HCT116 (cell line): Measurements from ENCODE around the gene USP16. TPM values are rescaled to one million over a fixed set of nuclear protein-coding genes. Genes with fewer than 3 reads are reported as not detected.

Source experiments
- CBX3 ChIP-seq: IDR thresholded peaks from 2 replicates; pipeline ENCODE4 v1.6.1; 2012; ENCODE audit warnings: low read depth
- EGR1 ChIP-seq: IDR thresholded peaks from 2 replicates; pipeline ENCODE4 v1.6.1; 2012; ENCODE audit warnings: low read depth
- EZH2 ChIP-seq: fragments of 200-600 bp; sonication (generic); IDR thresholded peaks from 2 replicates; pipeline ENCODE4 v1.6.1; 2017; ENCODE audit warnings: antibody characterized with exemption, mixed run types
- EZH2phosphoT487 ChIP-seq: fragments of 200-600 bp; IDR thresholded peaks from 2 replicates; pipeline ENCODE4 v1.6.1; 2018; ENCODE audit warnings: antibody characterized with exemption, borderline replicate concordance
- FOSL1 ChIP-seq: IDR thresholded peaks from 2 replicates; pipeline ENCODE4 v1.6.1; 2012; ENCODE audit warnings: low read depth
- JUND ChIP-seq: IDR thresholded peaks from 2 replicates; pipeline ENCODE4 v1.6.1; 2012
- POLR2A ChIP-seq: IDR thresholded peaks from 2 replicates; pipeline ENCODE4 v1.7.0; 2011; ENCODE audit warnings: borderline replicate concordance; ENCODE audit not compliant: insufficient read depth, insufficient read length; ENCODE audit errors: extremely low read depth
- POLR2AphosphoS5 ChIP-seq: IDR thresholded peaks from 2 replicates; pipeline ENCODE4 v1.6.1; 2011; ENCODE audit warnings: mild to moderate bottlenecking, low read depth, low read length, moderate library complexity
- SIN3A ChIP-seq: IDR thresholded peaks from 2 replicates; pipeline ENCODE4 v1.6.1; 2012; ENCODE audit warnings: low read depth
- SRF ChIP-seq: IDR thresholded peaks from 2 replicates; pipeline ENCODE4 v1.6.1; 2012; ENCODE audit warnings: low read depth
- TCF7L2 ChIP-seq: IDR thresholded peaks from 2 replicates; pipeline ENCODE4 v1.7.0; 2011; ENCODE audit warnings: borderline replicate concordance, inconsistent platforms; ENCODE audit not compliant: insufficient read depth, insufficient read length; ENCODE audit errors: extremely low read depth
- ZFX ChIP-seq: fragments of 450-650 bp; IDR thresholded peaks from 2 replicates; pipeline ENCODE4 v1.6.1; 2017
- ZNF274 ChIP-seq: fragments of 200-500 bp; sonication (Bioruptor generic); IDR thresholded peaks from 2 replicates; pipeline ENCODE4 v1.6.1; 2014; ENCODE audit warnings: mild to moderate bottlenecking, low read depth, low read length, inconsistent platforms
- total RNA-seq: library from RNA; stranded (reverse); gene quantifications from one replicate; pipeline ENCODE4 v1.2.1, GENCODE V29; 2021; ENCODE audit not compliant: unreplicated experiment
- TF ChIP-seq, protein P1 (sequence below), 3 experiments: fragments of 200-600 bp in 1 of 3; sonication (generic) in 1 of 3; IDR thresholded peaks in 2 of 3; conservative IDR thresholded peaks in 1 of 3; 2 replicates each; pipeline ENCODE4 v1.5.1; 2012 to 2017; ENCODE audit warnings: low read depth in 2 of 3, low read length in 2 of 3, antibody characterized with exemption in 1 of 3, borderline replicate concordance in 1 of 3, control low read depth in 1 of 3, mild to moderate bottlenecking in 1 of 3, mixed read lengths in 1 of 3, mixed run types in 1 of 3, moderate library complexity in 1 of 3; ENCODE audit not compliant: insufficient read depth in 1 of 3
- TF ChIP-seq, protein P2 (sequence below): IDR thresholded peaks from 2 replicates; pipeline ENCODE4 v1.6.1; 2012

The USP16 gene
- total RNA-seq, 1 experiment from 2014 or later, result 35.9 TPM

DNA sequence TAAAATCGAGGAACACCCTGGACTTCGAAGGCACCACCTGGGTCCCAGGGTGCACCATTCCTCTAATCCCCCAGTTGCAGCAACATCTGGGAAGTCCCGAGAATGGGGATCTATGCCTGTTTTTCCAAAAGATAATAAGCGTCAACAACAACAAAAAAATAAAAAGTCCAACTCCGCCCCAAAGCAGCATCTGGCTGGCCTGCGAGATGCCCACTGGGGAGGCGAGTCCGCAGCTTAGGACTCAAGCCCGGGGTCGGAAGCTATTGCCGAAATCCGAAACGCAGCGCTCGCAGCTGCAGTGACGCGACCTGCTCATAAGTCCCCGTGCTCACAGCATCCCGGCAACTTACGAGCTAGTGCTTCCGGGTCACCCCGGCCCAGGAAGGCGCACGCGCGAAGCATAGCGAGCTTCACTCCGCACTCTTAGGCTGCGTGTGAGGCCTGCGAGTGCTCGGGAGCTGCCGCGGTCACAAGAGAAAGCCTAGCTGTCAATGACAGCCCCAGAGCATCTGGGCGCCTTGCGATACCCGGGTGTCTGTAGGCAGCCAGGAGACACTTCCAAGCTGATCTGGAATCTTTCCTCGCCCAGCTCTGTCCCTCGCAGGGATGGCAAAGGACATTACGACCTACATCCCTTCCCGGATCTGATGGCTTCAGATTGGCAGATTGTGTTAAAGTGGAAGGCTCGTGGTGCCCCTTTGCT lies 21.9 kb upstream of the USP16 start (continued):
- TF ChIP-seq POLR2AphosphoS5 (peak; percentile 98), EGR1 (no peak), EZH2 (no peak), ZFX (peak; percentile 92), POLR2A (peak; percentile 98), ZNF274 (no peak), JUND (no peak), TCF7L2 (peak; percentile 25), SIN3A (0 out of 2 replicates have a peak, but pooled peaks have one; percentile 51), CBX3 (no peak), FOSL1 (no peak), EZH2phosphoT487 (no peak), SRF (no peak)
- TF ChIP-seq, protein P1, sequence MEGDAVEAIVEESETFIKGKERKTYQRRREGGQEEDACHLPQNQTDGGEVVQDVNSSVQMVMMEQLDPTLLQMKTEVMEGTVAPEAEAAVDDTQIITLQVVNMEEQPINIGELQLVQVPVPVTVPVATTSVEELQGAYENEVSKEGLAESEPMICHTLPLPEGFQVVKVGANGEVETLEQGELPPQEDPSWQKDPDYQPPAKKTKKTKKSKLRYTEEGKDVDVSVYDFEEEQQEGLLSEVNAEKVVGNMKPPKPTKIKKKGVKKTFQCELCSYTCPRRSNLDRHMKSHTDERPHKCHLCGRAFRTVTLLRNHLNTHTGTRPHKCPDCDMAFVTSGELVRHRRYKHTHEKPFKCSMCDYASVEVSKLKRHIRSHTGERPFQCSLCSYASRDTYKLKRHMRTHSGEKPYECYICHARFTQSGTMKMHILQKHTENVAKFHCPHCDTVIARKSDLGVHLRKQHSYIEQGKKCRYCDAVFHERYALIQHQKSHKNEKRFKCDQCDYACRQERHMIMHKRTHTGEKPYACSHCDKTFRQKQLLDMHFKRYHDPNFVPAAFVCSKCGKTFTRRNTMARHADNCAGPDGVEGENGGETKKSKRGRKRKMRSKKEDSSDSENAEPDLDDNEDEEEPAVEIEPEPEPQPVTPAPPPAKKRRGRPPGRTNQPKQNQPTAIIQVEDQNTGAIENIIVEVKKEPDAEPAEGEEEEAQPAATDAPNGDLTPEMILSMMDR (IDR thresholded peaks at IDR 0.05 in 2 of 3, conservative IDR thresholded peaks at IDR 0.05 in 1 of 3; ENCODE audit: borderline replicate concordance in 1 of 3, insufficient read depth in 1 of 3, low read depth in 2 of 3, low read length in 2 of 3), result no peak
- TF ChIP-seq, protein P2, sequence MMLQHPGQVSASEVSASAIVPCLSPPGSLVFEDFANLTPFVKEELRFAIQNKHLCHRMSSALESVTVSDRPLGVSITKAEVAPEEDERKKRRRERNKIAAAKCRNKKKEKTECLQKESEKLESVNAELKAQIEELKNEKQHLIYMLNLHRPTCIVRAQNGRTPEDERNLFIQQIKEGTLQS, result no peak
